Transverse colon (tissue), 3 donors: ENCODE results near the gene ADAM30.

Experiments used
- CTCF ChIP-seq, 5 experiments: fragments of 200-600 bp in 3 of 5; fragments of 450-650 bp in 2 of 5; sonication (generic) in 3 of 5; IDR thresholded peaks; 1 replicate in 2 of 5; 2 replicates in 3 of 5; pipeline ENCODE4 v1.5.1; 2016 to 2017; ENCODE audit warnings: antibody characterized with exemption in 5 of 5, inconsistent platforms in 3 of 5, mild to moderate bottlenecking in 2 of 5, moderate library complexity in 1 of 5
- EP300 ChIP-seq: sonication (generic); formaldehyde crosslinking; IDR thresholded peaks from one replicate; pipeline ENCODE4 v1.6.1; 2017; ENCODE audit warnings: antibody characterized with exemption, low read depth
- POLR2A ChIP-seq: fragments of 450-650 bp; IDR thresholded peaks from one replicate; pipeline ENCODE4 v1.6.1; 2016; ENCODE audit warnings: antibody characterized with exemption, mild to moderate bottlenecking, moderate library complexity

DNA sequence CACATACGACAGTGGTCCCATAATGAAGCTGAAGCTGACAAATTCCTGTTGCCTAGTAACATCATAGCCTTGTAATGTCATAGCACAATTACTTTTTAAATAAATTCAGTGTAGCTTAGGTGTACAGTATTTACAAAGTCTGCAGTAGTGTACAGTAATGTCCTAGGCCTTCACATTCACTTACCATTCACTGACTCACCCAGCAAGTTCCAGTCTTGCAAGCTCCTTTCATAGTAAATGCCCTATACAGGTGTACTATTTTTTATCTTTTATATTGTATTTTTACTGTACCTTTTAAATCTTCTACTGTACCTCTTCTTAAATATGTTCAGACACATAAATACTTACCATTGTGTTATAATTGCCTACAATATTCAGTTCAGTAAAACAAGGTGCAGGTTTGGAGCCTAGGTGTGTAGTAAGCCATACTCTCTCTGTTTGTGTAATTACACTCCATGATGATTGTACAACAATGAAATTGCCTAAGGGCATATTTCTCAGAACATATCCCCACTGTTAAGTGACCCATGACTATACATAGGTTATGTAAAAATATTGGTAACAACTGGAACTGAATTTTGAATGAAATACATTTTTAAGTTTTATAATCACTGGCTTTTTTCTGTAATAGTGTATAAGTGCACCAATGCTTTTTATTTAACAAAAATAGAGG, 33.5 kb upstream of the ADAM30 start:
- TF ChIP-seq CTCF (IDR thresholded peaks at IDR 0.05) (no peak), EP300 (no peak), POLR2A (no peak)
